ENCODE measurements around the gene LHX3.

- TF ChIP-seq CTCF (IDR thresholded peaks at IDR 0.05) (no peak), POLR2A (IDR thresholded peaks at IDR 0.05) (no peak)
Measured at GRCh38 chr9:136160995-136161610, 43.8 kb downstream of the LHX3 start.
